SK-N-SH (cell line): ENCODE measurements around the gene OTOS. TPM values are rescaled to one million over a fixed set of nuclear protein-coding genes. Genes with fewer than 3 reads are reported as not detected.

Source experiments
- CTCF ChIA-PET: fragments of 300-600, 350-600 bp; formaldehyde crosslinking; extraction: SDS; loops from one replicate; lab custom pipeline; 2021; lab: Yijun Ruan, JAX
- POLR2A ChIA-PET: fragments of 350-600 bp; sonication (Branson Sonifier 250); formaldehyde crosslinking; extraction: SDS; loops from one replicate; lab custom pipeline; 2020; ENCODE audit warnings: antibody characterized with exemption, inconsistent platforms; lab: Yijun Ruan, JAX
- DNase-seq: peaks from one replicate; pipeline ENCODE4 v3.0.0; 2012
- H2AFZ ChIP-seq: fragments of 200-600 bp; sonication (generic); 2 replicates; pipeline ENCODE4 v1.8.1; 2016; ENCODE audit warnings: antibody characterized with exemption, mild to moderate bottlenecking, low read depth
- H3F3A ChIP-seq: fragments of 200-600 bp; sonication (generic); replicated peaks from 2 replicates; pipeline ENCODE3; 2016; ENCODE audit warnings: antibody characterized with exemption, mild to moderate bottlenecking; ENCODE audit not compliant: insufficient read depth
- H3K27ac ChIP-seq, 2 experiments: fragments of 200-500 bp in 1 of 2; fragments of 200-600 bp in 1 of 2; sonication (Bioruptor generic) in 1 of 2; sonication (generic), shearing (Covaris generic) in 1 of 2; 2 replicates each; pipeline versions ENCODE4 v1.5.1 to v1.6.1; 2014 to 2016; ENCODE audit warnings: low read depth in 2 of 2, inconsistent platforms in 1 of 2, low read length in 1 of 2, mild to moderate bottlenecking in 1 of 2, mixed read lengths in 1 of 2
- H3K27me3 ChIP-seq: fragments of 200-600 bp; sonication (generic), shearing (Covaris generic); 2 replicates; pipeline ENCODE4 v1.6.1; 2016; ENCODE audit warnings: mixed run types; ENCODE audit not compliant: insufficient read depth
- H3K36me3 ChIP-seq, 2 experiments: fragments of 200-500 bp in 1 of 2; fragments of 200-600 bp in 1 of 2; sonication (Bioruptor generic) in 1 of 2; sonication (generic) in 1 of 2; replicated peaks in 1 of 2; 2 replicates each; pipeline versions ENCODE3 to v1.5.1; 2014 to 2016; ENCODE audit warnings: low read length in 1 of 2, mild to moderate bottlenecking in 1 of 2; ENCODE audit not compliant: insufficient read depth in 2 of 2, control insufficient read depth in 1 of 2
- H3K4me1 ChIP-seq, 2 experiments: fragments of 200-500 bp in 1 of 2; fragments of 200-600 bp in 1 of 2; sonication (Bioruptor generic) in 1 of 2; sonication (generic), shearing (Covaris generic) in 1 of 2; 2 replicates each; pipeline versions ENCODE4 v1.5.1 to v1.6.1; 2014 to 2016; ENCODE audit warnings: low read depth in 1 of 2, low read length in 1 of 2, mixed run types in 1 of 2; ENCODE audit not compliant: insufficient read depth in 2 of 2, control insufficient read depth in 1 of 2
- H3K4me2 ChIP-seq: fragments of 200-600 bp; sonication (generic), shearing (Covaris generic); 2 replicates; pipeline ENCODE4 v1.6.1; 2017; ENCODE audit warnings: mixed run types
- H3K4me3 ChIP-seq, 2 experiments: fragments of 200-500 bp in 1 of 2; fragments of 200-600 bp in 1 of 2; sonication (Bioruptor generic) in 1 of 2; sonication (generic), shearing (Covaris generic) in 1 of 2; 2 replicates each; pipeline versions ENCODE4 v1.5.1 to v1.8.1; 2014 to 2016; ENCODE audit warnings: low read depth in 2 of 2, inconsistent platforms in 1 of 2, low read length in 1 of 2, mild to moderate bottlenecking in 1 of 2, mixed read lengths in 1 of 2, moderate library complexity in 1 of 2
- H3K79me2 ChIP-seq: fragments of 200-600 bp; sonication (generic); 2 replicates; pipeline ENCODE4 v1.8.1; 2017; ENCODE audit warnings: mild to moderate bottlenecking; ENCODE audit not compliant: insufficient read depth
- H3K9ac ChIP-seq: fragments of 200-600 bp; sonication (generic); 2 replicates; pipeline ENCODE4 v1.6.1; 2017; ENCODE audit warnings: mixed run types
- H3K9me2 ChIP-seq: fragments of 200-600 bp; sonication (generic); 2 replicates; pipeline ENCODE4 v1.6.1; 2017; ENCODE audit warnings: mixed run types
- H3K9me3 ChIP-seq: fragments of 200-600 bp; sonication (generic); 2 replicates; pipeline ENCODE4 v1.6.1; 2017; ENCODE audit warnings: mixed run types, mild to moderate bottlenecking, moderate library complexity
- H4K20me1 ChIP-seq: fragments of 200-600 bp; sonication (generic); 2 replicates; pipeline ENCODE4 v1.6.1; 2017; ENCODE audit warnings: mild to moderate bottlenecking, mixed run types; ENCODE audit not compliant: insufficient read depth
- EZH2phosphoT487 ChIP-seq: fragments of 200-600 bp; sonication (generic); IDR thresholded peaks from 2 replicates; pipeline ENCODE4 v1.6.1; 2017; ENCODE audit warnings: low read depth, mixed run types, mild to moderate bottlenecking, antibody characterized with exemption, moderate library complexity, borderline replicate concordance
- FOXJ3 ChIP-seq: sonication (generic); formaldehyde crosslinking; IDR thresholded peaks from 2 replicates; pipeline ENCODE4 v1.5.1; 2020; ENCODE audit warnings: mild to moderate bottlenecking, missing genetic modification reagents
- FOXM1 ChIP-seq: IDR thresholded peaks from 2 replicates; pipeline ENCODE4 v1.4.0; 2012; ENCODE audit warnings: low read depth, mild to moderate bottlenecking
- GABPA ChIP-seq: IDR thresholded peaks from 2 replicates; pipeline ENCODE4 v1.4.0; 2012; ENCODE audit warnings: low read depth, mild to moderate bottlenecking
- MEF2A ChIP-seq: IDR thresholded peaks from 2 replicates; pipeline ENCODE4 v1.4.0; 2012; ENCODE audit warnings: low read depth, borderline replicate concordance
- NRF1 ChIP-seq: IDR thresholded peaks from 2 replicates; pipeline ENCODE4 v1.6.1; 2012; ENCODE audit warnings: low read depth, mild to moderate bottlenecking, low read length
- POLR2AphosphoS5 ChIP-seq: IDR thresholded peaks from 2 replicates; pipeline ENCODE4 v1.6.1; 2012; ENCODE audit warnings: low read depth, low read length
- RAD21 ChIP-seq: IDR thresholded peaks from 2 replicates; pipeline ENCODE4 v1.6.1; 2012; ENCODE audit warnings: mild to moderate bottlenecking, low read length
- RXRA ChIP-seq: IDR thresholded peaks from 2 replicates; pipeline ENCODE4 v1.4.0; 2012; ENCODE audit warnings: low read depth, mild to moderate bottlenecking, borderline replicate concordance
- SIN3A ChIP-seq: IDR thresholded peaks from 2 replicates; pipeline ENCODE4 v1.6.1; 2012; ENCODE audit warnings: low read depth, mild to moderate bottlenecking, low read length, moderate library complexity, borderline replicate concordance
- SMC3 ChIP-seq: IDR thresholded peaks from 2 replicates; pipeline ENCODE4 v1.6.1; 2012; ENCODE audit warnings: low read depth, low read length, improper control_type of control experiment
- TAF1 ChIP-seq: IDR thresholded peaks from 2 replicates; pipeline ENCODE4 v1.6.1; 2012; ENCODE audit warnings: low read depth, mild to moderate bottlenecking, low read length, moderate library complexity, borderline replicate concordance
- TEAD4 ChIP-seq: IDR thresholded peaks from 2 replicates; pipeline ENCODE4 v1.4.0; 2012; ENCODE audit warnings: mild to moderate bottlenecking, borderline replicate concordance; ENCODE audit not compliant: insufficient read depth
- YY1 ChIP-seq: IDR thresholded peaks from 2 replicates; pipeline ENCODE4 v1.4.0; 2012; ENCODE audit warnings: low read depth, mild to moderate bottlenecking
- WGBS: methylation state at CpG from one replicate; pipeline ENCODE4 v1.1.6; 2017; ENCODE audit warnings: low lambda C conversion rate; 5-methylcytosine and 5-hydroxymethylcytosine counted together
- polyA plus RNA-seq, 3 experiments: library from polyadenylated mRNA; depleted of rRNA; stranded (reverse); fragments of >200 nt; gene quantifications; 2 replicates each; pipeline ENCODE4 v1.2.3, GENCODE V29; 2012
- TF ChIP-seq, protein P1 (sequence below): IDR thresholded peaks from 2 replicates; pipeline ENCODE4 v1.4.0; 2012; ENCODE audit warnings: low read depth
- TF ChIP-seq, protein P2 (sequence below): fragments of 150-350 bp; IDR thresholded peaks from 2 replicates; pipeline ENCODE4 v1.6.1; 2016; ENCODE audit warnings: mild to moderate bottlenecking, low read depth, low read length
- TF ChIP-seq, protein P3 (sequence below): IDR thresholded peaks from 2 replicates; pipeline ENCODE4 v1.4.0; 2012; ENCODE audit warnings: low read depth, borderline replicate concordance
- TF ChIP-seq, protein P4 (sequence below): IDR thresholded peaks from 2 replicates; pipeline ENCODE4 v1.4.0; 2012; ENCODE audit warnings: low read depth, borderline replicate concordance

OTOS gene
- polyA plus RNA-seq, 1 of the 3 experiments (the other 2 are of a cell fraction), result not detected

DNA sequence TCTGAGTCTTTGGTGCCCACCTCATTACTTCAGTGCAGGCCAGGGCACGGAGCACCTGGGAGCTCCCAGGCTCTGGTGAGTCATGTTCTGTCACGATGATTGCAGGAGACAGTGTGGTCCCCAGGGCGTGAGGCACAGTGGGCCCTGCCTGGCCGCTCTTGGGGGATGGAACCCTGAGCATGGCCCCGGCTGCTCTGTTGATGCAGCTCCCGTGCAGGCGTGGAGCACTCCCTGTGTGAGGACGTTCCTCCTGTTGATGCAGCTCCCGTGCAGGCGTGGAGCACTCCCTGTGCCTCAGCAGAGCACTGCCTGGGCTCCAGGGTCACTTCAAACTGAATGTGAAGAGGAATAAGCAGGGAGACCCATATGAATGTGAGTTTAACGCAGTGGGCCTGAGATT, 34.5 kb downstream of the OTOS start:
- Histone ChIP-seq H3K4me1 (no peaks in the 10 kb centered on the region), H3K4me2 (no peak overlapping the region), H2AFZ (no peak overlapping the region), H3K4me3 (no peak overlapping the region), H4K20me1 (no peaks in the 10 kb centered on the region), H3K79me2 (no peaks in the 10 kb centered on the region), H3K9ac (no peak overlapping the region), H3K9me3 (no peaks in the 10 kb centered on the region), H3K27me3 (no peaks in the 10 kb centered on the region; the same call in 1 of the 2 replicates), H3K9me2 (no peaks in the 10 kb centered on the region), H3F3A (no peaks in the 10 kb centered on the region), H3K36me3 (no peaks in the 10 kb centered on the region), H3K27ac (no peak overlapping the region)
- whole genome bisulfite sequencing, result 20% methylated on average over 4 of the region's 11 CpGs
- POLR2A ChIA-PET, result no interaction called here
- DNase-seq, result no peak
- CTCF ChIA-PET, result interaction anchor here (1.6 kb wide), 1 partner anchor 45 kb away, joined by 4 read pairs; no protein-coding TSS in a partner anchor
- TF ChIP-seq EZH2phosphoT487 (no peak), TEAD4 (no peak), RXRA (no peak), GABPA (no peak), RAD21 (no peak), TAF1 (no peak), FOXJ3 (CRISPR knock-in tag) (no peak), FOXM1 (no peak), POLR2AphosphoS5 (no peak), MEF2A (no peak), NRF1 (no peak), SMC3 (no peak), SIN3A (no peak), YY1 (no peak)
- TF ChIP-seq, protein P1, sequence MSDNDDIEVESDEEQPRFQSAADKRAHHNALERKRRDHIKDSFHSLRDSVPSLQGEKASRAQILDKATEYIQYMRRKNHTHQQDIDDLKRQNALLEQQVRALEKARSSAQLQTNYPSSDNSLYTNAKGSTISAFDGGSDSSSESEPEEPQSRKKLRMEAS, result no peak
- TF ChIP-seq, protein P2, sequence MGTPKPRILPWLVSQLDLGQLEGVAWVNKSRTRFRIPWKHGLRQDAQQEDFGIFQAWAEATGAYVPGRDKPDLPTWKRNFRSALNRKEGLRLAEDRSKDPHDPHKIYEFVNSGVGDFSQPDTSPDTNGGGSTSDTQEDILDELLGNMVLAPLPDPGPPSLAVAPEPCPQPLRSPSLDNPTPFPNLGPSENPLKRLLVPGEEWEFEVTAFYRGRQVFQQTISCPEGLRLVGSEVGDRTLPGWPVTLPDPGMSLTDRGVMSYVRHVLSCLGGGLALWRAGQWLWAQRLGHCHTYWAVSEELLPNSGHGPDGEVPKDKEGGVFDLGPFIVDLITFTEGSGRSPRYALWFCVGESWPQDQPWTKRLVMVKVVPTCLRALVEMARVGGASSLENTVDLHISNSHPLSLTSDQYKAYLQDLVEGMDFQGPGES, result no peak
- TF ChIP-seq, protein P3, sequence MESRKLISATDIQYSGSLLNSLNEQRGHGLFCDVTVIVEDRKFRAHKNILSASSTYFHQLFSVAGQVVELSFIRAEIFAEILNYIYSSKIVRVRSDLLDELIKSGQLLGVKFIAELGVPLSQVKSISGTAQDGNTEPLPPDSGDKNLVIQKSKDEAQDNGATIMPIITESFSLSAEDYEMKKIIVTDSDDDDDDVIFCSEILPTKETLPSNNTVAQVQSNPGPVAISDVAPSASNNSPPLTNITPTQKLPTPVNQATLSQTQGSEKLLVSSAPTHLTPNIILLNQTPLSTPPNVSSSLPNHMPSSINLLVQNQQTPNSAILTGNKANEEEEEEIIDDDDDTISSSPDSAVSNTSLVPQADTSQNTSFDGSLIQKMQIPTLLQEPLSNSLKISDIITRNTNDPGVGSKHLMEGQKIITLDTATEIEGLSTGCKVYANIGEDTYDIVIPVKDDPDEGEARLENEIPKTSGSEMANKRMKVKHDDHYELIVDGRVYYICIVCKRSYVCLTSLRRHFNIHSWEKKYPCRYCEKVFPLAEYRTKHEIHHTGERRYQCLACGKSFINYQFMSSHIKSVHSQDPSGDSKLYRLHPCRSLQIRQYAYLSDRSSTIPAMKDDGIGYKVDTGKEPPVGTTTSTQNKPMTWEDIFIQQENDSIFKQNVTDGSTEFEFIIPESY, result no peak
- TF ChIP-seq, protein P4, sequence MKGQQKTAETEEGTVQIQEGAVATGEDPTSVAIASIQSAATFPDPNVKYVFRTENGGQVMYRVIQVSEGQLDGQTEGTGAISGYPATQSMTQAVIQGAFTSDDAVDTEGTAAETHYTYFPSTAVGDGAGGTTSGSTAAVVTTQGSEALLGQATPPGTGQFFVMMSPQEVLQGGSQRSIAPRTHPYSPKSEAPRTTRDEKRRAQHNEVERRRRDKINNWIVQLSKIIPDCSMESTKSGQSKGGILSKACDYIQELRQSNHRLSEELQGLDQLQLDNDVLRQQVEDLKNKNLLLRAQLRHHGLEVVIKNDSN, result no peak
- TF ChIP-seq, all 33 proteins: peak for 0
